ENCODE data around the gene TECPR1. TPM values are rescaled to one million over a fixed set of nuclear protein-coding genes. Genes with fewer than 3 reads are reported as not detected.
A peak's percentile ranks its signal among the peaks of the same experiment; 100 is the strongest.

TECPR1 gene
- total RNA-seq, 1 donor from 2014 or later, result 55.2 TPM

- no peaks in the 10 kb centered on the region for H3K4me1 ChIP-seq
- TF ChIP-seq, protein P1, sequence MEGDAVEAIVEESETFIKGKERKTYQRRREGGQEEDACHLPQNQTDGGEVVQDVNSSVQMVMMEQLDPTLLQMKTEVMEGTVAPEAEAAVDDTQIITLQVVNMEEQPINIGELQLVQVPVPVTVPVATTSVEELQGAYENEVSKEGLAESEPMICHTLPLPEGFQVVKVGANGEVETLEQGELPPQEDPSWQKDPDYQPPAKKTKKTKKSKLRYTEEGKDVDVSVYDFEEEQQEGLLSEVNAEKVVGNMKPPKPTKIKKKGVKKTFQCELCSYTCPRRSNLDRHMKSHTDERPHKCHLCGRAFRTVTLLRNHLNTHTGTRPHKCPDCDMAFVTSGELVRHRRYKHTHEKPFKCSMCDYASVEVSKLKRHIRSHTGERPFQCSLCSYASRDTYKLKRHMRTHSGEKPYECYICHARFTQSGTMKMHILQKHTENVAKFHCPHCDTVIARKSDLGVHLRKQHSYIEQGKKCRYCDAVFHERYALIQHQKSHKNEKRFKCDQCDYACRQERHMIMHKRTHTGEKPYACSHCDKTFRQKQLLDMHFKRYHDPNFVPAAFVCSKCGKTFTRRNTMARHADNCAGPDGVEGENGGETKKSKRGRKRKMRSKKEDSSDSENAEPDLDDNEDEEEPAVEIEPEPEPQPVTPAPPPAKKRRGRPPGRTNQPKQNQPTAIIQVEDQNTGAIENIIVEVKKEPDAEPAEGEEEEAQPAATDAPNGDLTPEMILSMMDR (IDR thresholded peaks at IDR 0.05), result no peak
- no peak overlapping the region for H3K27ac ChIP-seq
- intact Hi-C loops (cut with DNase I), result no loop called here
- peak; percentile 60 for DNase-seq
- no peaks in the 10 kb centered on the region for H3K27me3 ChIP-seq
- H3K9me3 ChIP-seq, result no peaks in the 10 kb centered on the region
- peaks cover 39% of the 10 kb centered on the region for H3K36me3 ChIP-seq
- no peak for ATAC-seq
- no peak overlapping the region for H3K4me3 ChIP-seq
Observed at GRCh38 chr7:98206451-98207330, 45.3 kb downstream of the TECPR1 start.

DNA sequence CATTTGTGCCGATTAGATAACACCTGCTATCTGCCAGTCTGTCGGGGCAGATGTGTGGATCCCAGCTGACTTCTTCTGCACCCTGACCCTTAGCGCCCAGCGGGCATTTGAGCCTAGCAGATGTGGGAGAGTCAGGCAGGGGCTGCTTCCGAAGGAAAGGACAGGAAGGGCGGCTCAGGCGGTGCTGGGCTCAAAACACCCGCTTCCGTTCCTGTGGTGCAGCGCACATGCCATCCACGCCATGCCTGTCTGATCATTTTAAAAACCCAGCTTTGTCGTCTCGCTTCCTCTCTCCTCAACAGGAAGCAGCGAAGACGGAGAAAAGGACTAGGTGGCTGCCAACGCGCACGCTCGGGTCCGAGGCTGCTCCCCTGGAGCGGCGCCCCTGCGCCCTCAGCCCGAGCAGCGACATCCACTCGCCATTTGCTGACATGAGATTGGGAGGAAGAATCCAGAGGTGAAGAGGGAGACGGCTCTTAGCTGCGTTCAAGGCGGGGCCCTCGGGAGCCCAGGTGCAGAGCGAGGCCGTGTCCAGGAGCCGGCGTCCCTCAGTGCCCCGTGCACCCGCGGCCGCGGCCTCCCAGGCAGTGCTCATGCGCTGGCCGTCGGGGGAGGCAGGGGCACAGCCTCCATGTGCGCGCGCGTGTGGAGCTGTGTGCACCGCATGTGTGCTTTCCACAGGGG lies 46.7 kb downstream of the TECPR1 start:
- intact Hi-C loops (cut with DNase I), result no loop called here
- TF ChIP-seq, protein P1 (IDR thresholded peaks at IDR 0.05), result no peak
- no peak overlapping the region for H3K4me3 ChIP-seq
- peak; percentile 53 for DNase-seq
- H3K27ac ChIP-seq, result no peak overlapping the region
- no peaks in the 10 kb centered on the region for H3K4me1 ChIP-seq
- H3K9me3 ChIP-seq, result no peaks in the 10 kb centered on the region
- ATAC-seq, result peak; percentile 4
- peaks cover 39% of the 10 kb centered on the region for H3K36me3 ChIP-seq
- H3K27me3 ChIP-seq, result no peaks in the 10 kb centered on the region

DNA sequence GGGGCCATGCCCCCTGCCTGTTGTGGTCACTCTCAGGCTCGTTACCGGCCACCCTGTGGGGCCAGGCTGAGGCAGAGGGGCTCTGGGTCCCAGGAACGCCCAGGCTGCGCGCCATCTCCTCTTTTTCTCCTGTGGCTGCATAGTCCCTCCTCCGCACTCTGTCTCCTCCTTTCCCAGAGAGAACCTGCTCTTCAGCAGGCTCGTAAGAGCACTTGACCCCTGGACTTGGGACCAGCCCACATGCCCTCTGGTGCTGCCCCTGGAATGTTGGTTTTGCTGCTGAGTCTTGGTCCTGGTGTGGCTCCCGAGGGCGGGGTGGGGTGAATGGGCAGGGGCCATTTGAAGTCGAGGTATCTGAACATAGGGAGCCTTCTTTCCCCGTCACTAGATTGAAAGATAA lies 47.4 kb downstream of the TECPR1 start:
- Histone ChIP-seq H3K4me3 (no peak overlapping the region), H3K27ac (no peak overlapping the region), H3K4me1 (no peaks in the 10 kb centered on the region), H3K9me3 (no peaks in the 10 kb centered on the region), H3K27me3 (no peaks in the 10 kb centered on the region), H3K36me3 (peaks cover 39% of the 10 kb centered on the region)
- intact Hi-C loops (cut with DNase I), result no loop called here
- TF ChIP-seq, protein P1 (IDR thresholded peaks at IDR 0.05), result no peak
- ATAC-seq, result peak; percentile 83
- DNase-seq, result peak; percentile 58

GRCh38 chr7:98203964-98204605 lies 47.9 kb downstream of the TECPR1 start:
- Histone ChIP-seq H3K4me1 (no peaks in the 10 kb centered on the region), H3K9me3 (no peaks in the 10 kb centered on the region), H3K4me3 (no peak overlapping the region), H3K27ac (no peak overlapping the region), H3K36me3 (peaks cover 39% of the 10 kb centered on the region), H3K27me3 (no peaks in the 10 kb centered on the region)
- TF ChIP-seq, protein P1 (IDR thresholded peaks at IDR 0.05), result no peak
- ATAC-seq, result no peak
- peak; percentile 27 for DNase-seq
- intact Hi-C loops (cut with DNase I), result no loop called here

GRCh38 chr7:98203261-98203963 lies 48.6 kb downstream of the TECPR1 start:
- ATAC-seq (no peak), DNase-seq (peak; percentile 51)
- Histone ChIP-seq H3K27me3 (no peaks in the 10 kb centered on the region), H3K27ac (no peak overlapping the region), H3K36me3 (peaks cover 39% of the 10 kb centered on the region), H3K9me3 (no peaks in the 10 kb centered on the region), H3K4me3 (no peak overlapping the region), H3K4me1 (no peaks in the 10 kb centered on the region)
- TF ChIP-seq, protein P1 (IDR thresholded peaks at IDR 0.05), result no peak
- intact Hi-C loops (cut with DNase I), result no loop called here
